GM18499 (cell line): ENCODE measurements around the gene AGBL4.

Experiments
- ATAC-seq: cut with Tn5 transposase; IDR thresholded peaks from one replicate; pipeline ENCODE4 v1.9.1; 2021; ENCODE audit warnings: moderate number of reproducible peaks; ENCODE audit not compliant: insufficient read depth, unreplicated experiment

The AGBL4 gene

GRCh38 chr1:48756683-48757316 lies 1267.0 kb downstream of the AGBL4 start:
- no peak for ATAC-seq

GRCh38 chr1:48753293-48753692 lies 1270.5 kb downstream of the AGBL4 start:
- no peak for ATAC-seq

- peak; percentile 76 for ATAC-seq
These were observed 1273.6 kb downstream of the AGBL4 start for GRCh38 chr1:48750109-48750508.

GRCh38 chr1:48749068-48749467 lies 1274.7 kb downstream of the AGBL4 start:
- ATAC-seq = no peak

- ATAC-seq = no peak
These were observed 1276.8 kb downstream of the AGBL4 start for GRCh38 chr1:48746906-48747305.

- no peak for ATAC-seq
These were observed 1279.7 kb downstream of the AGBL4 start for GRCh38 chr1:48744032-48744431.

- no peak for ATAC-seq
These were observed 1280.3 kb downstream of the AGBL4 start for GRCh38 chr1:48743480-48743879.

- ATAC-seq = no peak
These were observed 1282.4 kb downstream of the AGBL4 start for GRCh38 chr1:48741380-48741779.

- ATAC-seq = no peak
These were observed 1283.1 kb downstream of the AGBL4 start for GRCh38 chr1:48740621-48741020.

- ATAC-seq = no peak
These were observed 1284.7 kb downstream of the AGBL4 start for GRCh38 chr1:48739091-48739490.

- no peak for ATAC-seq
These were observed 1285.4 kb downstream of the AGBL4 start for GRCh38 chr1:48738356-48738755.

GRCh38 chr1:48735796-48736195 lies 1288.0 kb downstream of the AGBL4 start:
- ATAC-seq = no peak

- peak; percentile 51 for ATAC-seq
These were observed 1293.4 kb downstream of the AGBL4 start for GRCh38 chr1:48730164-48730910.

GRCh38 chr1:48728584-48728983 lies 1295.2 kb downstream of the AGBL4 start:
- no peak for ATAC-seq

GRCh38 chr1:48726557-48727215 lies 1297.1 kb downstream of the AGBL4 start:
- no peak for ATAC-seq

- no peak for ATAC-seq
These were observed 1297.6 kb downstream of the AGBL4 start for GRCh38 chr1:48726139-48726538.

GRCh38 chr1:48725341-48726046 lies 1298.3 kb downstream of the AGBL4 start:
- no peak for ATAC-seq

GRCh38 chr1:48720929-48721328 lies 1302.8 kb downstream of the AGBL4 start:
- no peak for ATAC-seq

GRCh38 chr1:48718705-48719104 lies 1305.0 kb downstream of the AGBL4 start:
- ATAC-seq = no peak

- ATAC-seq = no peak
These were observed 1305.6 kb downstream of the AGBL4 start for GRCh38 chr1:48718116-48718630.

GRCh38 chr1:48717082-48717481 lies 1306.7 kb downstream of the AGBL4 start:
- no peak for ATAC-seq
